Prostate gland (tissue), 2 donors: ENCODE data around the gene NLRP4.

Experiments
- CTCF ChIP-seq, 4 experiments: fragments of 200-600 bp in 2 of 4; fragments of 450-650 bp in 2 of 4; sonication (generic) in 2 of 4; IDR thresholded peaks; 1 replicate in 3 of 4; 2 replicates in 1 of 4; pipeline ENCODE4 v1.5.1; 2016 to 2019; ENCODE audit warnings: antibody characterized with exemption in 4 of 4, mild to moderate bottlenecking in 2 of 4, moderate library complexity in 2 of 4
- POLR2AphosphoS5 ChIP-seq: sonication (generic); formaldehyde crosslinking; IDR thresholded peaks from one replicate; pipeline ENCODE4 v1.6.1; 2017; ENCODE audit warnings: antibody characterized with exemption

GRCh38 chr19:55907746-55908145 is 71.4 kb downstream of the NLRP4 start:
- no peak for TF ChIP-seq CTCF (IDR thresholded peaks at IDR 0.05)
- no peak for TF ChIP-seq POLR2AphosphoS5
